Choroid plexus epithelial cell (primary cell): ENCODE results near the gene SBK3.

Experiments
- DNase-seq: peaks from one replicate; pipeline ENCODE4 v3.0.0-alpha.2; 2010; ENCODE audit warnings: low read depth
- H3K4me3 ChIP-seq: 2 replicates; pipeline ENCODE4 v1.5.1; 2011; ENCODE audit warnings: low read depth, mild to moderate bottlenecking, control low read depth, low read length, moderate library complexity
- TF ChIP-seq, protein P1 (sequence below): conservative IDR thresholded peaks from 2 replicates; pipeline ENCODE4 v1.5.1; 2011; ENCODE audit warnings: low read depth, mild to moderate bottlenecking, control low read depth, inconsistent platforms, low read length, moderate library complexity

The SBK3 gene

DNA sequence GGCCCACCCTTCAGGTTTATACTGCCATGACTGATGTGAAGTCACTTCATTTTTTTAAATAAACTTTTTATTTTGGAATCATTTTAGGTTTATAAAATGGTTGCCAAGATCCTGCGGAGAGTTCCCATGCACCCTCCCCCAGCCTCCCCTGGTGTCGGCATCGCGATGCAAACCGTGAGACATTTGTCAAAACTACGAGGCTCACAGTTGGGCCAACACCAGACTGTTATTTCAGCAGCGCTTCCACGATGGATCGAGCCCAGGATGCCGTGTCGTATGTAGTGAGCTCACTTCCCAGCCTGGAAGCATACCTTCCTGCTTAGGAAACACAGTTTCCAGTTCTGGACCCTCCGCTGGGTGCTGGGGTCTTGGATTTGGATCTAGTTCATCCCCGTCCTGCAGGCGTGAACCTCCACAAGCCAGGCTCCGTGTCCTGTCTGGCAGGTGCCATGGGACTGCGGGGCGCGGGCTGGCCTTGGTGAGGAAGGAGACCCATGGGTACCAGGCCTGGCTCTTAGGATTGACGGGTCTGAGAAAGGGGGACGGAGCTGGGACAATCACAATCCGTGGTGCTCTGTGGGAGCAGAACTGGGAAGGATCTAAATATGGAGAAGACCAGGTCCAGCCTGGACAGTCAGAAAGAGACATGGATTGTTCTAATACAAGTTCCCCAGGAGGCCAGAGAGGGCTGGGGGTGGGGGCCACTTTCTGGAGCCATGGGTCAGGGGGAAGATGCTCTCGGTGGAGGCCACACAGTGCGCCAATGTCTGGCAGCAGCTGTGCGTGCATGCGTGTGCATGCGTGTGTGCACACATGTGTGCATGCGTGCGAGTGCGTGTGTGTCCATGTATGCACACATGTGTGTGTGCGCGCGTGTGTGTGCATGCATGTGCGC lies 6.0 kb downstream of the SBK3 start:
- H3K4me3 ChIP-seq = no peak overlapping the region
- no peak for DNase-seq
- TF ChIP-seq, protein P1, sequence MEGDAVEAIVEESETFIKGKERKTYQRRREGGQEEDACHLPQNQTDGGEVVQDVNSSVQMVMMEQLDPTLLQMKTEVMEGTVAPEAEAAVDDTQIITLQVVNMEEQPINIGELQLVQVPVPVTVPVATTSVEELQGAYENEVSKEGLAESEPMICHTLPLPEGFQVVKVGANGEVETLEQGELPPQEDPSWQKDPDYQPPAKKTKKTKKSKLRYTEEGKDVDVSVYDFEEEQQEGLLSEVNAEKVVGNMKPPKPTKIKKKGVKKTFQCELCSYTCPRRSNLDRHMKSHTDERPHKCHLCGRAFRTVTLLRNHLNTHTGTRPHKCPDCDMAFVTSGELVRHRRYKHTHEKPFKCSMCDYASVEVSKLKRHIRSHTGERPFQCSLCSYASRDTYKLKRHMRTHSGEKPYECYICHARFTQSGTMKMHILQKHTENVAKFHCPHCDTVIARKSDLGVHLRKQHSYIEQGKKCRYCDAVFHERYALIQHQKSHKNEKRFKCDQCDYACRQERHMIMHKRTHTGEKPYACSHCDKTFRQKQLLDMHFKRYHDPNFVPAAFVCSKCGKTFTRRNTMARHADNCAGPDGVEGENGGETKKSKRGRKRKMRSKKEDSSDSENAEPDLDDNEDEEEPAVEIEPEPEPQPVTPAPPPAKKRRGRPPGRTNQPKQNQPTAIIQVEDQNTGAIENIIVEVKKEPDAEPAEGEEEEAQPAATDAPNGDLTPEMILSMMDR = no peak

DNA sequence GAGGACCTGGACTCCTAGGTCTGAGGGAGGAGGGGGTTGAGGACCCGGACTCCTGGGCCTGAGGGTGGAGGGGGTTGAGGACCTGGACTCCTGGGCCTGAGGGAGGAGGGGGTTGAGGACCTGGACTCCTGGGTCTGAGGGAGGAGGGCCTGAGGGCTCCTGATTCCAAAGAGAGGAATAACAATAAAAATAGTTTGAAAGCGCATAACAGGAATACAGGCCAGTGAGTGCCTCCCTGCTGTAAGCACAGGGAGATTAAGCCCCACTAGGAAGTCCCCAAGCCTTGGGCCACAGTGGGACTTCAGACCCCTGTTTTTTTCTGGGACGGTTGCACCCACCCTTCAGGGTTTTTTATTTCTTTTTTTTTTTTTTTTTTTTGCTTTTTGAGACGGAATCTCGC lies 7.2 kb downstream of the SBK3 start:
- no peak for DNase-seq
- TF ChIP-seq, protein P1 = no peak
- H3K4me3 ChIP-seq = no peak overlapping the region

DNA sequence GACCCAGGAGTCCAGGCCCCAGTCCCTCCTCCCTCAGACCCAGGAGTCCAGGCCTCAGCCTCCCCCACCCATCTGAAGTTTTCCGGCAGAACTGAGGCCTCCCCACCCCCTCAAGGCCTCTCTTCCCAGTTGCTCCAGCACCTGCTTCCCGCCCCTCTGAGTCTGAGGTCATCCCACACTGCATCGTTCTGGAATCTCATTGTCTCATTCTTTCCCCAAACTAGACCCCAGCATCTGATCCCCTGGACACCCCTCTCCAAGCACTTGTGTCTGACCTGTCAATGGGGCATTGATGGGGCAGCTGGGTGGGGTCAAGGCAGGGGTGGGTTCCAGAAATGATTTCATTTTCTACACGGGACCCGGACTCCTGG lies 7.6 kb downstream of the SBK3 start:
- TF ChIP-seq, protein P1 = no peak
- no peak overlapping the region for H3K4me3 ChIP-seq
- DNase-seq = no peak

DNA sequence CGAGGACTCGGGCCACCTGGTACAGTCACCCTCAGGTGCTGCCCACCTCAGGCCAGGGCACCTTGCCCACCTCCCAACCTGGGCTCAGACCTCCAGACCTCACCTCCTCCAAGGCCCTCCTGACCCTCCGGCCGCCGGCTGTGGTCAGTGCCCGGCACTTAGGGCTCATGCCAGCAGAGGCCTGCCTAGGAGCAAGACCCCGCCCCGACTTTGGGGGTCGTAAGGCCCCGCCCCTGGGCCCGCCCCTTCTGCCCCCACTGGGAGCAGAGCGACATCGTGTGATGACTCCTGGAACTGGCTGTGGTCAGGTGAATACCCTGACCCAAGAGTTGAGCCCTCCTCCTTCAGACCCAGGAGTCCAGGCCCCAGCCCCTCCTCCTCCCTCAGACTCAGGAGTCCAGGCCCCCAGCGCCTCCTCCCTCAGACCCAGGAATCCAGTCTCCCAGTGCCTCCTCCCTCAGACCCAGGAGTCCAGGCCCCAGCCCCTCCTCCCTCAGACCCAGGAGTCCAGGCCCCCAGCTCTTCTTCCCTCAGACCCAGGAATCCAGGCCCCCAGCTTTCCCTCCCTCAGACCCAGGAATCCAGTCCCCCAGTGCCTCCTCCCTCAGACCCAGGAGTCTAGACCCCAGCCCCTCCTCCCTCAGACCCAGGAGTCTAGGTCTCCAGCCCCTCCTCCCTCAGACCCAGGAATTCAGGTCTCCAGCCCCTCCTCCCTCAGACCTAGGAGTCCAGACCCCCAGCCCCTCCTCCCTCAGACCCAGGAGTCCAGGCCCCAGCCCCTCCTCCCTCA lies 8.2 kb downstream of the SBK3 start, which contains the start of gene SBK2:
SBK2 (minus strand) TSS at position 183 of the 790 bp plus-strand sequence. CDS start 839 bp downstream, outside the sequence.
- H3K4me3 ChIP-seq = no peak within 1 kb of the TSS
- TF ChIP-seq, protein P1 = peak; percentile 28
- DNase-seq = no peak

DNA sequence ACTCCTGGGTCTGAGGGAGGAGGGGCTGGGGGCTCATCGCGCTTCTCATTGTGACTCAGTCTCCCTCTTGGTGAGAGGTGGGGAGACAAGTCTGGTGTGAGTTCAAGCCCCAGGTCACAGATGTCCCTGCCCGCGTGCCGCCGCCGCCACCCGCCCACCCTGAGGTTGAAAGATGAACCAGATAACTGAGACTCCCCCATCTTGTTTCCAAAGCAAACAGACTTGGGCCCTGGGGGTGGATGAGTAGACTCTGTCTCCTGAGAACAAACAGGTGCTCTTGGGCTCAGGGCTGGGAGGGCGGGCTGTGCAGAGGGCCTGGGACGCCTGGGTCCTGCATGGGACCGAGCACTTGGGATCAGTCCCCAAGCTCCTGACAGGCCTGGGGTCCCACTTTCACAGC lies 9.0 kb downstream of the SBK3 start:
- H3K4me3 ChIP-seq = no peak overlapping the region
- DNase-seq = no peak
- TF ChIP-seq, protein P1 = no peak

DNA sequence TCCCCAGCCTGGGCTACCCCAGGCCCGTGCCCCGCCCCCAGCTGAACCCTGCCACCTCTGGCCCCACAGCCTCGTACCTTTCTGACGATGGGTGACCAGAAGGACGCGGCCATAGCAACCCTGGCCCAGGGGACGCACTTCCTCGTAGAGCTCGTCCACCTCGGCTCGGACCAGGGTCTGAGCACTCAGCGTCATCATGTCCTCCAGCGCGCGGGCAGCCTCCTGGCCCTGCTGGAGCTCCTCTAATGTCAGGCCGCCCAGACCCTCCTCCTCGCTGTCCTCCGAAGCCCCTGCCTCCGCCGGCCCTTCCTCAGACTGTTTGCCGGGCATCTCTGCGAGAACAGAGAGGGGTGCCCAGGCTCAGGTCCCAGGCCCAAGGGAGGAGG lies 9.4 kb downstream of the SBK3 start:
- TF ChIP-seq, protein P1 = no peak
- no peak for DNase-seq
- H3K4me3 ChIP-seq = no peak overlapping the region
